NCI-H1694 treated with DMSO at 0.1 percent for 48 hours (cell line): ENCODE measurements around the gene CGNL1.

Experiments used
- DNase-seq: peaks from one replicate; lab custom pipeline; 2025; lab: John Stamatoyannopoulos, UW

Gene CGNL1

DNA sequence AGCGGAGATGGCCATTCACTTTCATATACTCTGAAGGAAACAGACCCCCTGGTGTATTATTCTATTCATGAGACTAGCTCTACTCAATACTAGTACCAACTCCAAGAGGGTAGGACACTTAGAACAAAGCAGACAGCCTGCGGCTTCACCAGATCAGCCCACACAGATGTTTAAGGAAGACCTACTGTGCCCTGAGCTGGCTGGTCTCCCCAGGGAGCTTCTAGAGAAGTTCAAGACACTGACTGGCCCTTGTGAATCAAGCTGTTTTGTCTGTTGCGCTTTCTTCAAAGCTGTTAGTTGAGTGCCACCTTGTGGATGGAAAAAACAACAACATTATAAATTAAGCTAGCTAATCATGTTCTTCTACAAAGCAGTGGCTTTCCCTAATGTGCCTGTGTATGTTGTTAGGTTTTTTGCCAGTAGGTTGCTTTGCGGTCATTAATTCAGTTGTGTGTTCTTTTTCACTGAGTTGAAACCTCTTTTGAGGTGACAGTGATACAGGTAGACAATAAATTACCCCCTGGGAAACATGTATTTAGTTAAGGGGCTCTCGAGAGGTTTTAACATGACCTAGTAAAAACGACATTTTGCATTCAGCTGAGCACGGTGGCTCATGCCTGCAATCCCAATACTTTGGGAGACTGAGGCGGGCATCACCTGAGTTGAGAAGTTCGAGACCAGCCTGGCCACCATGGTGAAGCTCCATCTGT, 151.2 kb downstream of the CGNL1 start:
- peak; percentile 82 for DNase-seq

DNA sequence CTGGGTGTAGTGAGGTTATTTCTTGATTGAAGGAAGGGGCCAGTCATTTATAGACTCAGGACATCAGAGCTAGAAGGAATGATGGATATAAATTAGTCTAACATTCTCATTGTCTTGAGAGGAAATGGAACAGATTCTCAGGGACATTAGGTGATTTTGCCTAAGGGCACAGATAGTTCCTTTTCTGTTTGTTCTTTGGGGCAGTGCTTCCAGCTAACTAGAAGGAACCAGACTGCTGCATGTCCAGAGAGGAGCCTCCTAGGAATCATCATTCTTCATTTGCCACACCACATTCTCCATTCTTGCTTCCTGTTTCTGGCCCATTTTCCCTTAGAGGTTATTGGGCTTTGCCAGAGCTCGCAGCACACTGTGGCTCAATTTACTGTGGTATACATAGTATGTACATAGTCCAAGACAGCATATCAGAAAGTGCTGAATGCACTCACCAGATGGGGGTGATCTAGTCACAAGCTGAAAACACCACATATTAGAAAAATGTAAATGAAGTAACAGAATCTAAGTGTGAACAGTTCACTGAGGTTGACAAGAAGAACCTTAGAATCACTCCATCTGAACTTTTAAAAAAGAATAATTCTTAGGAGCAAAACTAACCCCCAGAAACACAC, 152.7 kb downstream of the CGNL1 start:
- no peak for DNase-seq

DNA sequence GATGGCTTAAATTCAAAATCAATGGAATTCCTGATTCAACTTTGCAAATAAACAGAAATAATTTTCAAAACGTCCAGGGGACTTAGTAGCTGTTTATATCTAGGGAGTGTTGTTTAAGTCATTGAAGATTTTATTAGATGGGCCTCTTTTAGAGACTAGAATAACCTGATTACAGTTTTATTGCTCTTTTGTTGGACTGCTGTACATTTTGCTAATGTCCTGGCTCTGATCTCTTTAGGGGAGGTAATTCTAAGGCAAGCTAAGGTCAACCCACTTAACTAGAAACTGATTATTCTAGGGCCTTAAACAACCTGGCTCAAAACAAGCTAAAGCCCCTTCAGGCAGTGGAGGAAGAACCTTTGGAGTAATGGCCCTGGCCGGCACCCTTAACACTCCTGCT, 153.4 kb downstream of the CGNL1 start:
- no peak for DNase-seq

DNA sequence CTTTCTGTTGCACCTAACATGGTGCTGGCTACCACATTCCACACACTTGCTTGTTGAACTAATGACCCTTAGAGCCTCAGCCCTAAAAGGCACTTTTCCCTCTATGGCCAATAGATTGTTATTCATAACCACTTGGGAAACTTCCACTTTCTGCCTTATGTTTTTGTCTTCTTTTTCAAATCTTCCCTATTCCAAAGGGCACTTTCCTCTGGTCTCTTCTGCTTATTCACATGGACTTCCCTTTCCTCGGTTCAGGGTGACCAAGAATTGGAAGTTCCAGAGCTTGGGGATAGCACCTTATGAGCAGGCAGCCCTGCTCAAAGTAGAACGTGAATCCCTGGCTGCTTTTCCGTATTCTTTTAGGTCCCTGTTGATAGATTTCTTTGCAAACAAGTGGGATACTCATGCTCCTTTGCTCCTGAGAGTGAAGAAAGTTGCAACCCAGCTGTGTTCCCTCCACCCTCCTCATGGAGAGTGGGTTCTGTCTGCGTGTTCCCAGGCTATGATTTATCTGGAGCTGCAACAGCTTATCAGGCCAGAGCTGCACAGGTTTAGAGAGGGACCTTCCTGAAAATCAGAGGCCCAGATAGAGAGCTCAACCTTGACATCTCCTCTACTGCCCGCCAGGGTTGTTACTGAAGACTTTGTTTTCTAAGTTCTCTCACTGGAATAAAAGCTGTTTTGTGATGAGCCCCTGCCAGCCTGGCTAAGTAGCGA, 156.6 kb downstream of the CGNL1 start:
- no peak for DNase-seq

DNA sequence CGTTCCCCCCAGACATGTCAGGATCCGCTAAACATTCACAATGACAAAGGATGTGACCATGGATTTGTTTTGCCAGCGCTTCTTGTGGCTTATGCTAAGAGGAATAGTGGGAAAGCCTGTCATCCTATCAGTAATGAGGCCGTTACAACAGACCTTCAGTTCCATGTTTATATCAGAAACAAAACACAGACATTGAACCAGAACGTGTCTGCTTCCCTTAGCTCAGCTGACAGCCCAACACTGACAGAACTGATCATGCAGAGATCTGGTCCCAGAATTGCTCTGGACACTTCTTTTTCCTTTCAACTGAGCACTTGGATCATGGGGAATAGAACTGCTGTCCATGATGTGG, 157.1 kb downstream of the CGNL1 start:
- DNase-seq = no peak

DNA sequence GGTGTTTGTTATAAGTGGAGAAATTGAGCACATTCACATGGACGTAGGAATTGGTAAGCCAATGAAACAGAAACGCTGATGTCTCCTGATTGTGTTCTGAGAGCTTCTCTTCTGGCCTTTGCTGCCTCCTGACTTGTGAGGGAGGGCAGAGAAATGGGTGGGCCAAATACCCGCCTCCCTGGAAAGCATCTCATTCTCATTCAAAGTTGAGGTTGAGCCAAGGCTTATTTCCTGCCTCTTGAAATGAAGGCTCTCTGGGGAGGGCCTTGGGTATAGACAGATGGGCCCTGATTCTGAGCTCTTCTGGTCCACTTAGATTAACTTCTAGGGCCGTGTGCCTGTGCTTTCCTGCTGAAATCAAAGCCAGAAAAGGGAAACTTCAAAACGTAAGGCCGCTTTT, 158.0 kb downstream of the CGNL1 start:
- no peak for DNase-seq

DNA sequence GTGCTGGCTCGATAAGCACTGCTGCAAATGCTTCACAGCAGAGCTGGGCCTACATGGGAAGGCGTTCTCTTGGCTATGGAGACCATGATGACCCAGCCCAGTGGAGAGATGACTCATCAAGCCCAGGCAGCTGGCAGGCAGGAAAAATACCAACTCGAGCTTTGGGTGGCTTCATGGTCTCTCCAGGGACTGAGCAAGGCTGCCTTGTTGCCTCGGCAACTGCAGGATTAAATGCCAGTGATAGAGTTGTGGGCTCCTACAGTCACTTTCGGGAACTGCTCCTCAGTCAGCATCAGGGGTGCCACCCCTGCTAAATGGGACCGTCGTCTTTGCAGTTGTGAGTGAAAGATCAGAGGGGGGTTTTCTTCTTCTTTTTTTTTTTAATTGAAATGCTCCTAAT, 160.8 kb downstream of the CGNL1 start:
- DNase-seq = peak; percentile 28

DNA sequence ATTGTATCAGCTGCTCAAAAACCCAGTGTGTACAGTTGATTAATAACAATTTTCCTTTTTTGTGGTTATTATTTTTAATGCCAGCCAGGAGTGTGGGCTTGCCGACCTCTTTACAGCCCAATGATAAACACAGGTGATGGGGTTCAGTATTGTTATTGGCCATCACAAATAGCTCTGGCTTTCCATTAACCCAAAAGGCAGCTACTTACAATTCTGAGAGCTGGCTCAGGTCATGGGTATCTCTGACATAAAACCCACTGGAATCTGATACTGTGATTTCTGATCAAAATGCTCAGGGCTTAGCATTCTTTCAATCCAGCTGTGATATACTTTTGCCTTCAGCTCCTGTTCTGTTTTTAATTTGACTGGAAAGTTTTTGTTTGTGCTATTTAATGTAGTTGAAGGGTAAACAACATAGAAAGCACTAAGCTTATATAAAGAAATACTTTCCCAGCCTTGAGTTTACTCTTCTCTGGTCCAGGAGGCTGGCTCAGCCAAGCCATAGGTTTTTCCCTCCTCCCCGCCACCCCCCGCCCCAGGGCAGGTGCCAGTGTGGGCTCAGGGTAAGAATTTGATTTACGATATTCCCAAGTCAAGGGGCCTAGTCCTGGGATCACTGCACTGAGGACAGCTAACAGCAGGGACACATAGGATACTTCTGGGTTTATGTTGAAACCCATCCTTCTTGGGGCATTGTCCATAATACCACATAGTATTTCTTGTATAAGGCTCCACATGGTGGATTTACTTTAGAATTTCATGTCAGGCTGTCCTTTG, 161.4 kb downstream of the CGNL1 start:
- no peak for DNase-seq

DNA sequence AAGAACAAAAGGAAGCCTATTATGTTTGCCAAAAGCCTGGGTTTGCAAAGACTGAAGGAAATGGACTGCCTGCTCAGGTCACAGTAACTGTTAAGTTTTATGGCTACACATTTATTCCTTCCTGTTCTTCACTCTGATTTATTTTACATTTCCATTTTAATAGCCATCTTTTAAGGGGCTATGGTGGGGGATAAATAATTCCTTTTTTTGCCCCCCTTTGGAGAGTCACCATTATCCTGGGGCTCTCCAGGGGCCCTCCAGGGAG, 161.9 kb downstream of the CGNL1 start:
- DNase-seq = no peak

DNA sequence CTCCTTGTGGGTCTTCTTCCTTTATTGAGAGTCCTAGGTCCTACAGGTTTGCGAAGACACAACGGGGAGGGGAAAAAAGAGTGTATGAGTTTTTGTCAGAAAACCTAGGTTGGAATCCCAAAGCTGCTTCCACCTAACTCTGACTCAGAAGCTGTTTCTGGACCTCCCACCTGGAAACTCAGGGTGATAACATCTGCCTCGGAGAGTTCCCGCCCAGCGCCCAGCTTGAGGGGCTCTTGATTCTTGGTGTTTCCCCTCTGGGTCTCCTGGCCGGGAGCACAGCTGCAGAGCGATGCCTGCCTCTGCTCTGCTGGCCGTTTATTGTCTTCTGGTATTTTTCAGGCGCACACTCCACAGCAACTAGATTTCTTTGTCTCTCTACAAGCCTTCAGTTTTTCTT, 162.5 kb downstream of the CGNL1 start:
- DNase-seq = no peak

DNA sequence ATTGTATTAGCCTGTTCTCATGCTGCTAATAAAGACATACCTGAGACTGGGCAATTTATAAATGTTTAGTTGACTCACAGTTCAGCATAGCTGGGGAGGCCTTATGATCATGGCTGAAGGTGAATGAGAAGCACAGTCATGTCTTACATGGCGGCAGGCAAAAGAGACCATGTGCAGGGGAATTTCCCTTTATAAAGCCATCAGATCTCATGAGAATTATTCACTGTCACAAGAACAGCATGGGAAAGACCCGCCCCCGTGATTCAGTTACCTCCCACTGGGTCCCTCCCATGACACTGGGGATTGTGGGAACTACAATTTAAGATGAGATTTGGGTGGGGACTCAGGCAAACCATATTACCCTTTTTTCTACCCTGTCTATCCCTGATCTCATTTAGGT, 163.9 kb downstream of the CGNL1 start:
- no peak for DNase-seq

DNA sequence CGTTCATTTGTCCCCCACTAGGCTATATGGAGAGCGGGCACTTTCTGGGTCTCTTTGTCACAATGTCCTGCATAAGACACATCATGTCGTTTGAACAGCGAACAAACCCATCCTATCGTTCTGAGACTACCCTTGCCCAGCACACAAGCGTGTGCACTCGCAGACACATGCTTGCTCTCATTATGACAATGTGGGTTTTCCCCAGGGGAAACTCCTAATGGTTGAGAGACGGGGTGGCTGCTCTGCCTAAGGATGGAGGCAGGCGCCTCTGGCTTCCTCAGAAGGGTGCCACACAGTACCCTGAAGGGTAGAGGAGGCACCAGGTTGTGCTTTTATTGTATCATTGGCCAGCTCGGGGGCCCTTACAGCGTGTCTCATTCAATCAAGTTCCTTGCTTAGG, 164.4 kb downstream of the CGNL1 start:
- no peak for DNase-seq

DNA sequence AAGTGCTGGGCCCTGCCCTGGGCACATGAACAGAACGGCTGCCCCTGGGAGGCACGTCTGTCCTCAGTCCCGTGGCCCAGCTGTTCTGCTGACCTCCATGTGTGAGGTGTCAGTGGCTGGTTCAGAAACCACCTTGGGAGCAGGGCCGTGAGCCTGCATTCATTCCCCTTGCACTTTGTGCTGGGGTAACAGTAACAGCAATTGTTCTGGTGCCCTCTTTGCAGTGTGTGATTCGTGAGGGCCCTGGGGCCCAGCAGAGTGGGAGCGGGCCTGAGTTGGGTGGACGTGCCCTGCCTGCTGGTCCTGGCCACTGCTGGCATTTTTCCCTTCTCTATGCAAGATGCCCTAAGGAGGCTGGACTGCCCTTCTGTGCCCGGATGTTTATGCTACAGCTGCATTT, 165.0 kb downstream of the CGNL1 start:
- no peak for DNase-seq

DNA sequence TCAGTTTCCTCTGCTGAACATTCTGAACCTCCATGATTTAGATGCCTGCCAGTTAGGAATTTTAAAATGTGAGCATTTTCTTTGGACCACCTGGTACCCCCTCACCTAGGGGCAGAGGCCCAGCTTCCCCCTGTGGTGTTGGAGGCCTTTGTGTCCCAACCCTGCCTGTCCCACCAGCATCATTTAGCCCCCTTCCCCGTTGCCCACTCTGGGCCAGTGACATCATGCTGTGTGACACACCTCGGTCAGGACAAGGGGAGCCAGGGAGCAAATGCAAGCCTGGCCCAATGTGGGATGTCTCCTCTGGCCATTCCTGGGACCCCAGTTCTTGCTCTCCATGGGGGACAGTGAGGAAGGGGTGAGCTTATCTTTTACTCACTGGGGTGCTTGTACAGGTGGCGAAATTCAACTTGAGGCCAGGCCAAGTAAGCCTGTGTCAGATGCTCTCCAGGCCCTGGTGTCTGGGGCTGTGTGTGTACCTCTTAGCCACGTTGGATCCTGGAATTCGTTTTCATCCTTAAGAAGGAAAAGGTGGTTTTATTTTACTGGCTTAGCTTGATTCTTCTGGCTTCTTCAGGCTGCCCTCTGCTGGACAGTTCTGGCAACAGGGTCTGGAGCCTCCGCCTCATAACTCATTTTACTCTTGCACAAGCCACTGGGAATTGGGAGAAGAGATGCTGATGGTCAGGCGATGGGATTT, 165.7 kb downstream of the CGNL1 start:
- peak; percentile 45 for DNase-seq

DNA sequence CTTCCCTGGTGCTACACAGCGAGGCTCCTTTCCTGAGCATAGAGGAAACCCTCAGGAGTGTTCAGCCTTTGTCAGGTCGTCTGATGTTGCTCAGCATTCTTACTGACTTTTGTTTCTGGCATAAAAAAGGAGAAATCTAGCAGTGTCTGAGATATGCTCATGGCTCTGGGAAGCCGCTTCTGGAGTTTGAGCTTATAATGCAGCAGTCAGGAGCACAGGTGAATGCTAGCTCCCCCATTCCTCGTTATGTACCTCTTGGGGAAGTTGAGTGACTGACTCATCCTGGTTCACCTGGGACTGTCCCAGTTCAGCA, 166.2 kb downstream of the CGNL1 start:
- no peak for DNase-seq

DNA sequence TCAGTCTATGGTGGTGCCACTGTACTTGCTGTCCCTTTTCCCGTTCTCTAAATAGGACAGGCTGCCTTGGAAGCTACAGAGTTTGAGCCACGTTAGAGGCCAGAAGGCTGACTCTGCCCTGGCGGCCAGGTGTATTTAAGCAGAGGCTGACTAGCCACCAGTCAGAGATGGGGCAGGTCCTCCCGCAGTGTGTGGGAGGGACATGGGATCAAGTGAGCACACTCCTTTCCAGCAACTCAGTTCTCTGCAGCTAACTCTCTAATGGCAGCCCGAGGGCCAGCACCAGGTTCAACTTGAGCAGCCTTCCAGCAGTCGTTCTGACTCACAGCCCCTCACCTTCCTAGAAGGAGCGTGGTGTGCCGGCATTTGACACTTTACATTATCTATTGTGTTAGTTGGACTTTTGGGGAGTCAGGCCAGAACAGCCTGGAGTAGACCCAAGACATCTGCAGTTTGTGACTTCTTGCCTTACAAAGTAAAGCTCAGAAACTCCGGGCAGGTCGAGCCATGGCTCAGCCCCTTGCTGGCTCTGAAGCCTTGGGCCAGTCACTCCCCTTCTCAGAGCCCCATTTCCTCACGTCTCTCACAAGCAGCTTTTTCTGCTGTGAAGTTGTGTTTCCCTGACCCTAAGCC, 168.7 kb downstream of the CGNL1 start:
- DNase-seq = no peak

DNA sequence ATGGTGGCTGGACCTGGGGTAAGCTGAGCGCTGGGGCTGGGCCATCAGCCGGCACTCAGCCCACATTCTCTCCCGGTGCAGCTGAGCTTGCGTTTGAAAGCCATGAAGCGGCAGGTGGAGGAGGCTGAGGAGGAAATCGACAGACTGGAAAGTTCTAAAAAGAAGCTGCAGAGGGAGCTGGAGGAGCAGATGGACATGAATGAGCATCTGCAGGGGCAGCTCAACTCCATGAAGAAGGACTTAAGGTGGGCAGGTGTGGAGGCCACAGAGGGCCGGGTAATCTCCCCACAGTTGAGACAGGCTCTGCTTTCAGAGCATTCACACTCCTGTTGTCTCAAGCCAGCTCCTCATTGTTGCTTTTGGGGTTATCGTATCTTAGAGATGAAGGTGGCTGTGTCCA, 169.7 kb downstream of the CGNL1 start:
- no peak for DNase-seq

DNA sequence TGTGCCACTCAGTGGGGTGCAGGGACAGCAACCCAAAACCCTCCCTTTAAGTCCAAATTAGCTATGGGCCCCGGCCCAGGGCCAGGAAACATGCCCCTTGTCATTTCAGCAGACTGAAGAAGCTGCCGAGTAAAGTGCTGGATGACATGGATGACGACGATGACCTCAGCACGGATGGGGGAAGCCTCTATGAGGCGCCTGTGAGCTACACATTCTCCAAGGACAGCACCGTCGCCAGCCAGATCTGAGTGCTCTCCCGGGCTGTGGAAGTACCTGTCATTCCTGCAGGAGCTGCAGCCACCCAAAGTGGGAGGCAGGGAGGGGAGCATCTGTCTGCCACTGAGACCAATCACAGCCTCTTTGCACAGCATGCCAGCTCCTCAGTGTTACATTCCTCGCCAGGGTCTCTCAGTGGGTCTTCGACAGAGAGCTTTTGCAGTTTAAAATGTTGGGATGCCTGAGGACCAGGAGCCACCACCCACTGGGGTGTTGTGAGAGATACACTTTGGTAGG, 171.0 kb downstream of the CGNL1 start:
- no peak for DNase-seq

DNA sequence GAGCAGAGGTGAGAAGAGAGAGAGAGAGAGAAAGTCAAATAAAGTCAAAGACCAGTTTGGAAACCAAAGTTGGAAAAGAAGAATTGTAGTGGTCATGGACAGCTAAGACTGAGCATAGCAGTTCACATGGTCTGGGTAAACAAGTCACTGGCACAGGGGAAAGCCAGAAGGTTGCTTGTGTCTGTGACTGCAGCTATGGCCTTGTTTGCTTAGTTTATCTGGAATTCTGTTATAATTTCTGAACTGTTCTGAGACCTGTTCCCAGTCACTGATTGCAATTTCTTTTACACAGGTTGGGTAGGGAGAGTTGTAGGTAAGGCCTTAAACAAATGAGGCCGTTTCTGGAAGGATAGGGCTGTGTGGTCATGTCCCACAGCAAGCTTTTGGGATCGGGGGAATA, 172.0 kb downstream of the CGNL1 start:
- DNase-seq = no peak

DNA sequence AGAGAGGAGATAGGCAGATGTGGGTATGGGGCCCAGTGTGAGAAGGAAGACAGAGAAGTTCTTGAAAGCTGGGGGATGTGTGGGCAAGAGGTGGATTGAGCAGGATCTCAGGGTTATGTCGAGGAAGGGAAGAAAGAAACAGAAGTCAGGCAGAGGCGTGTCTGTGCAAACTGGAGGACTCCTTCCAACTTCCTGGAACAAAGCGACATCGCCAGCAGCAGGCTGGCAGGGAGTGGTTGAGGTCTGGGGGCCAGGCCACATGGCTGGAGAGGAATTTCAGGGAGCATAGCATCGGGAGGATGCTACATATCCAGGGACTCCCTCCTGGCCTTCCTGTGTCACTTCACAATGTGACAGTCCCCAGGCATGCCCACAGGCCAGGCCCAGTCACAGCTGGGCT, 172.5 kb downstream of the CGNL1 start:
- DNase-seq = no peak

DNA sequence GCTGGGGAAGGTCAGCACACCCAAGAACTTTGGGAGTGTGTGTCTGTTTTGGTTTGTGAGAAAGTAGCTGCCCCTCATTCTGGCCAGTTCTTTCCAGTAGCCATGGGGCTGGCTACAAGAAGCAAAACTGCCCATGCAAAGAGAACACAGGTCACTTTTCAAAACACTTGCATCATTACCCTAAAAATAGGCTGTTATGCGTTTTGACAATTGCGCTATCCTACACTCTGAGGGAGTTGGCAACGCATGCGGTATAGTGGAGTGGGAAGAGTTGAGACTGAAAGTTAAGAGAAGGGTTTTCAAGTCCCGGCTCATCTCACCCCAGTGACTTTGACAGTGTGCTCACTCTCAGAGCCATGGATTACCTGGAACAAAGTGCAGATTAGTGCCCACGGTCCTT, 173.6 kb downstream of the CGNL1 start:
- DNase-seq = no peak

DNA sequence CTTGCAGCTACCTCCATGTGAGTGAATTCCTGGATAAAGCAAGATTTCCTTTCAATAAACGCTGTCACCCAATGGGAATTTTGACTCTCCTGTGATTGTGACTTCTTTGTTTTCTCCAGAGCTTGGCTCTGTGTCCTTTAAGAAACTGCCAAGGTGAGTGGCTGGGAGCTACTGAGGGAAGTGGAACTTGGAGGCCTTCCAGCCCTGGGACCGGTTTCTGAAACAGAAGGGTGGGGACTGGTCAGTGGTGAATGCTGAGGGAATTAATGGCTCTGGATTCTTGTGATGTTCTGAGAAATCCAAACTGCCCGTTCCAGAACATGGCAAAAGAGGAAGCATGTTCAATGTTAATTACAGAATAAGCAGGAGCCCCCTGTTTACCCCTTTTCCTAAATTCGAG, 174.3 kb downstream of the CGNL1 start:
- DNase-seq = no peak
